GM12892 (cell line): Measurements from ENCODE around the gene LARP4.

Experiments used
- POLR2A ChIP-seq: IDR thresholded peaks from 2 replicates; pipeline ENCODE4 v1.6.1; 2011; ENCODE audit warnings: low read depth, low read length, control low read depth
- POLR2AphosphoS5 ChIP-seq: IDR thresholded peaks from 2 replicates; pipeline ENCODE4 v1.6.1; 2011; ENCODE audit warnings: low read depth, low read length, control low read depth
- TAF1 ChIP-seq: IDR thresholded peaks from 2 replicates; pipeline ENCODE4 v1.6.1; 2011; ENCODE audit warnings: low read depth, mild to moderate bottlenecking, control low read depth, low read length, borderline replicate concordance

DNA sequence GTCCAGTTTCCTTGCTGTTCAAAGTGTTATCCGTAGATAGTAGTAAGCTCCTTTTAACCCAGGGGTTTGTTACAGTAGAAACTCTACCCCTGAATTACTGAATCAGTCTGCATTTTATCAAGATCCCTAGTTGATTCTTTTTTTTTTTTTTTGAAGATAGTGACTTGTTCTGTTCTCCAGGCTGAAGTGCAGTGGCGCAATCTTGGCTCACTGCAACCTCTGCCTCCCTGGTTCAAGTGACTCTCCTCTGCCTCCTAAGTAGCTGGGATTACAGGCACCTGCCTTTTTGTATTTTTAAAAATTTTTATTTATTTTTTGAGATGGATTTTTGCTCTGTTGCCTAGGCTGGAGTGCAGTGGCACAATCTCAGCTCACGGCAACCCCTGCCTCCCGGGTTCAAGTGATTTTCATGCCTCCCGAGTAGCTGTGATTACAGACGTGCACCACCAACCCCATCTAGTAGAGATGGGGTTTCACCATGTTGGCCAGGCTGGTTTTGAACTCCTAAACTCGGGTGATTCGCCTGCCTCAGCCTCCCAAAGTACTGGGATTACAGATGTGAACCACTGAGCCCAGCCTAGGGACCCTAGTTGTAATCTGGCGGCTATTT is 10.5 kb downstream of the LARP4 start:
- TF ChIP-seq POLR2AphosphoS5 (no peak), POLR2A (no peak), TAF1 (no peak)
